ENCODE results near the gene SAT1.

SAT1 gene

GRCh38 chrX:23811108-23811651, 28.2 kb downstream of the SAT1 start:
- DNase-seq: no peak

GRCh38 chrX:23811656-23812055, 28.7 kb downstream of the SAT1 start:
- no peak for DNase-seq

- no peak for DNase-seq
Observed at GRCh38 chrX:23813808-23814207, 30.8 kb downstream of the SAT1 start.

- DNase-seq: no peak
Observed at GRCh38 chrX:23815376-23815775, 32.4 kb downstream of the SAT1 start.

GRCh38 chrX:23816179-23816578, 33.2 kb downstream of the SAT1 start:
- DNase-seq: no peak

GRCh38 chrX:23817979-23818336, 35.0 kb downstream of the SAT1 start:
- DNase-seq: no peak

GRCh38 chrX:23819385-23820234, 36.6 kb downstream of the SAT1 start:
- DNase-seq: peak; percentile 34

GRCh38 chrX:23820235-23820782, 37.3 kb downstream of the SAT1 start:
- DNase-seq: no peak

GRCh38 chrX:23821847-23822246, 38.9 kb downstream of the SAT1 start:
- DNase-seq: no peak

- peak; percentile 12 for DNase-seq
Observed at GRCh38 chrX:23822397-23822796, 39.4 kb downstream of the SAT1 start.

- DNase-seq: no peak
Observed at GRCh38 chrX:23822841-23823240, 39.9 kb downstream of the SAT1 start.

GRCh38 chrX:23825675-23826074, 42.7 kb downstream of the SAT1 start:
- no peak for DNase-seq

GRCh38 chrX:23826216-23826615, 43.2 kb downstream of the SAT1 start:
- no peak for DNase-seq

- no peak for DNase-seq
Observed at GRCh38 chrX:23826653-23827052, 43.7 kb downstream of the SAT1 start.

- DNase-seq: no peak
Observed at GRCh38 chrX:23828881-23829280, 45.9 kb downstream of the SAT1 start.

GRCh38 chrX:23832721-23833120, 49.7 kb downstream of the SAT1 start:
- no peak for DNase-seq

Measured in fibroblast of skin of back (primary cell).